K562 (cell line): ENCODE results near the gene JADE3. TPM values are rescaled to one million over a fixed set of nuclear protein-coding genes. Genes with fewer than 3 reads are reported as not detected.

Source experiments
- ATAC-seq: fragments of 200-7000 bp; cut with Tn5 transposase; 3 replicates; pipeline ENCODE4 v1.9.1; 2020; ENCODE audit warnings: moderate library complexity
- BruUV-seq: library from RNA; stranded (reverse); fragments of 400-500 nt; replicated peaks from 2 replicates; lab custom pipeline; 2021; lab: Mats Ljungman, UMichigan
- CTCF ChIA-PET: fragments of 300-600 bp; formaldehyde crosslinking; extraction: SDS; loops from one replicate; lab custom pipeline; 2021; ENCODE audit warnings: low intra/inter-chr PET ratio; lab: Yijun Ruan, JAX
- POLR2A ChIA-PET: fragments of 300-600, 350-650 bp; sonication (Branson Sonifier 250); formaldehyde crosslinking; extraction: SDS; loops from one replicate; lab custom pipeline; 2021; ENCODE audit warnings: antibody characterized with exemption, inconsistent platforms; lab: Yijun Ruan, JAX
- DNase-seq, 4 experiments: peaks; one replicate each; pipeline versions ENCODE4 v3.0.0 to v3.0.0-alpha.2; 2011 to 2018; ENCODE audit warnings: low spot score in 3 of 4, mixed read lengths in 3 of 4; ENCODE audit errors: extremely low read depth in 1 of 4
- FAIRE-seq: peaks from 2 replicates; lab custom pipeline; 2011; peaks lifted over from hg19 to GRCh38; lab: Jason Lieb, UNC
- H2AFZ ChIP-seq: 2 replicates; pipeline ENCODE4 v1.6.0; 2011; ENCODE audit warnings: low read depth, low read length, control low read depth, inconsistent platforms
- H3K27ac ChIP-seq: fragments of 200-600 bp; 3 replicates; pipeline ENCODE4 v1.8.0; 2011; ENCODE audit warnings: low read depth, mild to moderate bottlenecking, control low read depth, inconsistent platforms, low read length, moderate library complexity, mixed read lengths; ENCODE audit errors: extremely low read depth
- H3K27me3 ChIP-seq, 2 experiments: fragments of 300-600 bp in 1 of 2; 2 replicates in 1 of 2; 3 replicates in 1 of 2; pipeline versions ENCODE4 v1.6.0 to v1.8.0; 2011; ENCODE audit warnings: inconsistent platforms in 2 of 2, low read length in 2 of 2, mild to moderate bottlenecking in 1 of 2, mixed read lengths in 1 of 2, moderate library complexity in 1 of 2; ENCODE audit not compliant: control insufficient read depth in 2 of 2, insufficient read depth in 2 of 2
- H3K36me3 ChIP-seq: fragments of 300-600 bp; 3 replicates; pipeline ENCODE4 v1.8.0; 2011; ENCODE audit warnings: mild to moderate bottlenecking, low read length, inconsistent platforms; ENCODE audit not compliant: control insufficient read depth, insufficient read depth
- H3K4me1 ChIP-seq, 2 experiments: fragments of 200-600 bp in 1 of 2; replicated peaks in 1 of 2; 2 replicates in 1 of 2; 3 replicates in 1 of 2; pipeline versions ENCODE4 v1.5.1 to v1.8.0; 2011; ENCODE audit warnings: inconsistent platforms in 2 of 2, low read length in 2 of 2, mild to moderate bottlenecking in 1 of 2, mixed read lengths in 1 of 2, moderate library complexity in 1 of 2; ENCODE audit not compliant: control insufficient read depth in 2 of 2, insufficient read depth in 2 of 2
- H3K4me2 ChIP-seq: 2 replicates; pipeline ENCODE4 v1.6.1; 2011; ENCODE audit warnings: low read length, control low read depth, inconsistent platforms, mixed read lengths; ENCODE audit not compliant: insufficient read depth
- H3K4me3 ChIP-seq: fragments of 200-600 bp; sonication (generic), shearing (Covaris generic); 2 replicates; pipeline ENCODE4 v1.5.1; 2016; ENCODE audit warnings: control low read depth, inconsistent platforms
- H3K79me2 ChIP-seq: fragments of 200-600 bp; 3 replicates; pipeline ENCODE4 v1.8.0; 2011; ENCODE audit warnings: low read length, inconsistent platforms; ENCODE audit not compliant: control insufficient read depth, insufficient read depth
- H3K9ac ChIP-seq, 2 experiments: 2 replicates each; pipeline versions ENCODE4 v1.6.0 to v1.6.1; 2011; ENCODE audit warnings: low read depth in 2 of 2, low read length in 2 of 2, control low read depth in 1 of 2, inconsistent platforms in 1 of 2, mild to moderate bottlenecking in 1 of 2, mixed read lengths in 1 of 2; ENCODE audit not compliant: insufficient read depth in 1 of 2
- H3K9me1 ChIP-seq: one replicate; pipeline ENCODE4 v1.6.0; 2011; ENCODE audit warnings: inconsistent platforms, mild to moderate bottlenecking, low read length, moderate library complexity; ENCODE audit not compliant: control insufficient read depth, insufficient read depth
- H3K9me3 ChIP-seq: replicated peaks from 2 replicates; pipeline ENCODE4 v1.5.1; 2011; ENCODE audit warnings: low read depth, low read length, inconsistent platforms; ENCODE audit not compliant: control insufficient read depth, insufficient read depth
- H4K20me1 ChIP-seq: replicated peaks from 2 replicates; pipeline ENCODE4 v1.6.1; 2011; ENCODE audit warnings: low read length, inconsistent platforms, mixed read lengths; ENCODE audit not compliant: control insufficient read depth, insufficient read depth
- ID3 ChIP-seq, 2 experiments: fragments of 250-450 bp in 1 of 2; fragments of 450-650 bp in 1 of 2; sonication (Bioruptor Pico) in 1 of 2; IDR thresholded peaks; 2 replicates each; pipeline versions ENCODE4 v1.6.1 to v1.8.0; 2016 to 2021; ENCODE audit warnings: mild to moderate bottlenecking in 2 of 2, moderate library complexity in 2 of 2, missing compliant biosample characterization in 1 of 2, missing genetic modification characterization in 1 of 2
- JUN ChIP-seq, 2 experiments: sonication (generic) in 1 of 2; formaldehyde crosslinking in 1 of 2; IDR thresholded peaks; 2 replicates each; pipeline versions ENCODE4 v1.6.1 to v1.8.0; 2012 to 2022; ENCODE audit warnings: borderline replicate concordance in 2 of 2, mild to moderate bottlenecking in 2 of 2, improper control_type of control experiment in 1 of 2, low read depth in 1 of 2, low read length in 1 of 2, missing genetic modification reagents in 1 of 2
- KDM4B ChIP-seq, 2 experiments: fragments of 450-650 bp in 1 of 2; sonication (generic) in 1 of 2; IDR thresholded peaks; 2 replicates each; pipeline ENCODE4 v1.6.1; 2016 to 2017; ENCODE audit warnings: borderline replicate concordance in 2 of 2, antibody characterized with exemption in 1 of 2, low read depth in 1 of 2, mild to moderate bottlenecking in 1 of 2
- PRMT5 ChIP-seq: sonication (generic); formaldehyde crosslinking; IDR thresholded peaks from 2 replicates; pipeline ENCODE4 v1.5.0; 2020; ENCODE audit warnings: missing genetic modification reagents
- SMAD4 ChIP-seq: fragments of 250-450 bp; sonication (Bioruptor Pico); conservative IDR thresholded peaks from 2 replicates; pipeline ENCODE4 v1.8.0; 2021; ENCODE audit warnings: inconsistent platforms, mild to moderate bottlenecking, moderate library complexity
- TAF1 ChIP-seq: IDR thresholded peaks from 2 replicates; pipeline ENCODE4 v1.6.1; 2011; ENCODE audit warnings: mild to moderate bottlenecking, low read length, moderate library complexity; ENCODE audit not compliant: insufficient read depth, control insufficient read depth, severe bottlenecking; ENCODE audit errors: extremely low read depth
- ZFX ChIP-seq: sonication (generic); formaldehyde crosslinking; IDR thresholded peaks from 2 replicates; pipeline ENCODE4 v1.8.0; 2022; ENCODE audit warnings: mild to moderate bottlenecking, missing genetic modification reagents, moderate library complexity
- WGBS: fragments of 100-300 bp; shearing (Covaris generic); methylation state at CpG from one replicate; pipeline ENCODE4 v1.1.6; 2016; ENCODE audit warnings: low coverage, mixed read lengths; ENCODE audit not compliant: insufficient coverage; ENCODE audit errors: missing lambda C conversion rate; 5-methylcytosine and 5-hydroxymethylcytosine counted together
- in situ Hi-C: fragments of 300-500 bp; cut with MboI; formaldehyde crosslinking; loops from 4 replicates; pipeline ENCODE4 v1.15.0; 2018; ENCODE audit warnings: inconsistent platforms, mixed read lengths
- intact Hi-C: fragments of 100-400 bp; cut with micrococcal nuclease; formaldehyde crosslinking; loops from 2 replicates; pipeline ENCODE4 v1.14.2; 2022
- polyA plus RNA-seq, 8 experiments: library from polyadenylated mRNA; depleted of rRNA in 4 of 8; stranded (reverse) in 5 of 8; unstranded in 3 of 8; fragments of >200 nt; fragmentation: Nextera tagmentation in 2 of 8; fragmentation: Illumina TruSeq in 1 of 8; extraction: Ambion mirVana in 2 of 8; extraction: Trizol in 1 of 8; gene quantifications; 2 replicates each; pipeline versions ENCODE4 v1.2.1 to v1.2.3, GENCODE V29; 2011 to 2014; ENCODE audit warnings: inconsistent platforms in 1 of 8, missing spikeins in 1 of 8
- total RNA-seq, 7 experiments: library from RNA; depleted of rRNA in 6 of 7; stranded (reverse); fragments of >200 nt in 6 of 7; fragmentation: Illumina TruSeq in 2 of 7; extraction: Trizol in 2 of 7; gene quantifications; 2 replicates each; pipeline versions ENCODE4 v1.2.1 to v1.2.3, GENCODE V29; 2011 to 2021; ENCODE audit warnings: low replicate concordance in 1 of 7

JADE3 gene
- total and polyA plus RNA-seq, 9 of the 15 experiments (the other 6 are each of a cell fraction or from before 2014, with no cell fraction given): 2.6 to 10.0 (median 7.0) TPM

GRCh38 chrX:47091149-47091775, 179.0 kb downstream of the JADE3 start:
- no peaks in the 10 kb centered on the region for H3K9me3 ChIP-seq
- POLR2A ChIA-PET: interaction anchor here (0.7 kb wide), 1 partner anchor 733 kb away, joined by 3 read pairs; no protein-coding TSS in a partner anchor
- H3K4me1 ChIP-seq: no peaks in the 10 kb centered on the region
- DNase-seq: peak in 1 of 4 experiments; percentile 11
- no peak overlapping the region for H3K4me2 ChIP-seq
- WGBS: 11% methylated on average over 4 of the region's 4 CpGs
- H4K20me1 ChIP-seq: no peaks in the 10 kb centered on the region
- no peak for FAIRE-seq
- no peak overlapping the region for H3K27ac ChIP-seq
- no peaks in the 10 kb centered on the region for H3K36me3 ChIP-seq
- TF ChIP-seq KDM4B (IDR thresholded peaks at IDR 0.05; ENCODE audit: borderline replicate concordance in 2 of 2, low read depth in 1 of 2) (no peak), SMAD4 (CRISPR knock-in tag) (no peak), JUN (IDR thresholded peaks at IDR 0.05; ENCODE audit: borderline replicate concordance, low read depth, low read length) (no peak), JUN (CRISPR knock-in tag; IDR thresholded peaks at IDR 0.05; ENCODE audit: borderline replicate concordance) (no peak), PRMT5 (CRISPR knock-in tag) (no peak), ZFX (CRISPR knock-in tag) (no peak), ID3 (CRISPR knock-in tag; IDR thresholded peaks at IDR 0.05) (no peak), ID3 (tag; IDR thresholded peaks at IDR 0.05) (no peak), TAF1 (no peak)
- TF ChIP-seq, all 486 proteins: peak for 0
- Histone ChIP-seq H3K9me1 (no peaks in the 10 kb centered on the region), H3K9ac (no peak overlapping the region), H3K27me3 (no peaks in the 10 kb centered on the region), H2AFZ (peak overlapping the region; percentile 16; the same call in 1 of the 2 replicates), H3K79me2 (no peaks in the 10 kb centered on the region), H3K4me3 (no peak overlapping the region)
- in situ Hi-C loops (no loop called here), intact Hi-C loops (no loop called here)
- no peak for ATAC-seq
- CTCF ChIA-PET: no interaction called here
- BruUV-seq: no TSS peak
